Measurements from ENCODE around the gene PLXNC1.

GRCh38 chr12:94285943-94286582 is 137.7 kb downstream of the PLXNC1 start:
- TF ChIP-seq POLR2A (IDR thresholded peaks at IDR 0.05) (no peak), CTCF (IDR thresholded peaks at IDR 0.05) (no peak)
